NCI-H82 (cell line): ENCODE results near the gene ZCCHC3.

Source experiments
- DNase-seq: peaks from one replicate; lab custom pipeline; 2025; lab: John Stamatoyannopoulos, UW

The ZCCHC3 gene

DNA sequence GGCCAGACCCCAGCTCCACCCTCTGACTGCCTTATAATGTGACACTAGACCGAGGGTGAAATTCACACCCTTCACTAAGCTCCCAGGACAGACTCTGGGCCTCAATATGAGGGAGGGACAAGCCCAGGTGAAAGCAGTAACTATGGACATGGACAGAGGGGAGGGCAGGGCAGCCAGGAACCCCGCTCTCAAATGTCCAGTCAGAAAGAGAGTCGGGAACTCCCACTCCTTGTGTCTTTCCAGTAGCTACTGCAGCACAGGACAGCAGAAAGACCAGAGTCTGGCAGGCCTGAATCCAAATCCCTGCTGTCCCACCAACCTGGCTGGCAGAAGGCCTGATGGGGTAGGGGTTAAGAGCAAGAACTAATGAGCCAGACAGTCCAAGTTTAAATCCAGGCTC lies 13.2 kb upstream of the ZCCHC3 start:
- DNase-seq, result no peak

- no peak for DNase-seq
Measured at GRCh38 chr20:286508-286907, 10.9 kb upstream of the ZCCHC3 start.

DNA sequence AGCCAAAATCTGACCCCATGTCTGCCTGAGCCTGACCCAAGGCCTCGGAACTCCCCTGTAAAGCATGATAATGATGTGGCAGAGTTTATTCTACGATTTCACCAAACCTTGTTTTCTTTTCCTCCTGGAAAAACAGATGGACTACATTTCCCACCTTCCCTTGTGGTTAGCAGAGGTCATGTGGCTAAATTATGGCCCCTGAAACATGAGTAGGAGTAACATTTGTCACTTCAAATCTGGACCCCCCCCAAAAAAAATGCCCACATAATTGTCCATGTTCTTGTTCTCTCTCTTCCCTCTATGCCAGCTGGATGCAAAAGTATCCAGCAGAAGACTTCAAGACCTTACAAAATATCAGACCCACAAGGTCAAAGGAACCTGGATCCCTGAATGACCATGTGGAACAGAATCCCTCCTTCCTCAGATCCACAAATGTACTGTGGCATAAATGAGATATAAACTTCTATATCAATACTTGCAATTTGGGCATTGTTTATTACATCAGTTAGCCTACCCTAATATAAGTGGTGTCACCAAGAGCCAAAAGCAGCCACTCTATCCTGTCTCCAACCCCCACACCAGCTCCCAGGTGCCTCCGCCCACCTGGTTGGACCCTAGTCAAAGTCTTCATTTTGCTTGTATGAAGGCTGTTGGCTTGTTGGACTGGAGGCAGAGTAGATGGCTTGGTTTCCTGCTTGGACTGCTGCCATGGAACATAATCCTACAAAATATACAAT lies 8.2 kb upstream of the ZCCHC3 start:
- DNase-seq, result no peak

- no peak for DNase-seq
Measured at GRCh38 chr20:289693-290083, 7.7 kb upstream of the ZCCHC3 start.

DNA sequence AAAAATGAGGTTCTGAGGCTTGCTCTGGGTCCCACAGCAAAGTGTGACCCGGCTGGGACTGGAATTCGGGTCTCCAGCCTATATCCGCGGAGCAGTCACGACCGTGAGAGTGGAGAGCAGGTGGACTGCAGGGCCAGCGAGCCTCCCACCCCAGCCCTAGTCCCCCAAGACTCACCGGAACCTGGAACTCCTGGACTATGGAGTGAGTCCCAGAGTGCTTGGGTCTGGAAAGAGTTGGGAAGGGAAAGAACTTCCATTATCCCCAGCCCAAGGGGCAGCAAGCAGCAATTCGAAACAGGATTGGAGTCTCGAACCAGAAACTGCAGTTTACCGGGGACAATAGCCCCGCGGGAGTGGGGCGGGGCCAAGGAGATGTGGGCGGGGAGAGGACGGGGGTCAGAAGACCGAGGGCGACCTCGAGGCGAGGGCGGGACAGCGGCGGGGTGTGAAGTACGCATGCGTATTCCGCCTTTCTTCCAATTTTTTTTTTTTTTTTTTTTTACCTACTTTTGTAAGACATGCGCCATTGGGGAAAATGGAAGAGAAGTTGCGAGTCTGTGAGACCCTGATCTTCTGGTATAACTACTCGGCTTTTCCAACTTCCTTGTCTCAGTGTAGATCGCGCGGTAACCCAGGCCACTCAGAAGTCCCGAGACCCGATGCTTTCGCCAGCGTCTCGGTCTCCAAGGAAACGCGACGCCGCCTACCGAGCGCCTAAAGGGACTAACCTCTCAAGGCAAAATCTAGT lies 7.1 kb upstream of the ZCCHC3 start, which contains the start of gene C20orf96:
TSS of gene C20orf96 (minus strand) at position 667 of the 748 bp plus-strand sequence. CDS start at position 527, 140 bp downstream.
- DNase-seq, result peak; percentile 96

DNA sequence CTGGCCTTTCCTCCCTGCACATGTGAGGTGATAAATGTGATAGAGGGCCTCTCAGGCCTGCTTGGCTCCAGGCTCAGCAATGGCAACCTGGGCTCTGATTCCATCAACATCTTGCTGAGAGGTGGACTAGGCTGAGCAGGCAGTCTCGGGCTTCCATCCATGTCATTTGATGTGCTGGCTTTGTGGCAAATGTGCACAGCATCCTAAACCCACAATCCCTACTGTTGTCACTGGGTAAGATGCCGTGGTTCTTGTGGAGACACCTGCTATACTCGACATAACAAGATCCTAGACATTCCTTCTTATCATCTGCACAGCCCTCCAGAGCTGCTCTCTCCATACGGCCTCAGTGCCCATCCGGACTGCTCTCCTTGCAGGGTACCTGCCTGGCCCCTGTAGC lies 2.8 kb upstream of the ZCCHC3 start:
- no peak for DNase-seq

DNA sequence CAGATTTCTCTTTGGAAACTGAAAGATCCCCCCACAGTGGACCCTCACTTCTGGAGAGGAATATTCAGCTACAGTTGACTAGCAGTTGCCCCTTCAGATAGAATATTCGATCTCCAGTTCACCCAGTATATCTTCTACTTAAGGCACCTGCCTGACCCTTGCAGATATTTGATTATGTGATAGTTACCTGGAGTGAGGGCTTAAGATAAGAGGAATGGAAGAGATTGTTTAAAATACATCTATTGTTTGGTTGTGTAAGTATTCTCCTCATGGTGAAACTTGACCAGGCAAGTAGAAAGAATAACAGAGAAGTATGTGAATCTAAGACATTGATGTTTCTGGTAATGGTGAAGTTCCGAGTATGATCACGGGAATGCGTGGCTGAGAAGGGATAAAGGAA lies 1.6 kb upstream of the ZCCHC3 start:
- DNase-seq, result no peak

- peak; percentile 69 for DNase-seq
Measured at GRCh38 chr20:297925-298775, 780 bp downstream of the ZCCHC3 start.

GRCh38 chr20:298776-299391 lies 1.5 kb downstream of the ZCCHC3 start:
- no peak for DNase-seq

DNA sequence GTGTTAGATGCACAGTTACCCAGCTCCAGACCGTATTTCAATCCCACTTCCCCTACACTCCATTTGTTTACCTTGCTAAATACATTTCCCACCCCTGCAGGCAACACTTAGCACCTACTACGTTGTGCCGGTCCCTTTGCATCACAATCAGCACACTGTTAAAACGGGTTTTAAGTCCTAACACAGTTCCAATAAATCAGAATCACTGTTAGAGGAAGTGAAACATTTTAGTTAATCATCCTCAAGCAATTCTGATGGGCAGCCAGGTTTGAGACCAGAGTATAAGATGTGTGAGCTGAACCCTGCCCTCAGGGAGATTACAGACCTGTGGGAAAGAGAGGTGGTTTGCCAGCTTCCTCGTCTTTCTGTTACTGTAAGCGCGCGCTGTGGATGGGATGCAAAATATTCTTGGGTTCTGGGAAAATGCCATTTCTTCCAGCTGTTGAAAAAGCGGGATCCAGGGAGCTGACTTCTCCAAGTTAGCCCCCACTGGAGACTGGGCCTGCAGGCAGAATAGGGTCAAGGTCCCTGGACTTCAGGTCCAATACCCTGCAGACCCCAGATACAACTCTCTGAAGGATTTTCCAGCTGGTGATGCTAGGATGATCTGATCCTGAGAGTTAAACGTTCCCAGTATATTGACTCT lies 3.1 kb downstream of the ZCCHC3 start:
- DNase-seq, result no peak

DNA sequence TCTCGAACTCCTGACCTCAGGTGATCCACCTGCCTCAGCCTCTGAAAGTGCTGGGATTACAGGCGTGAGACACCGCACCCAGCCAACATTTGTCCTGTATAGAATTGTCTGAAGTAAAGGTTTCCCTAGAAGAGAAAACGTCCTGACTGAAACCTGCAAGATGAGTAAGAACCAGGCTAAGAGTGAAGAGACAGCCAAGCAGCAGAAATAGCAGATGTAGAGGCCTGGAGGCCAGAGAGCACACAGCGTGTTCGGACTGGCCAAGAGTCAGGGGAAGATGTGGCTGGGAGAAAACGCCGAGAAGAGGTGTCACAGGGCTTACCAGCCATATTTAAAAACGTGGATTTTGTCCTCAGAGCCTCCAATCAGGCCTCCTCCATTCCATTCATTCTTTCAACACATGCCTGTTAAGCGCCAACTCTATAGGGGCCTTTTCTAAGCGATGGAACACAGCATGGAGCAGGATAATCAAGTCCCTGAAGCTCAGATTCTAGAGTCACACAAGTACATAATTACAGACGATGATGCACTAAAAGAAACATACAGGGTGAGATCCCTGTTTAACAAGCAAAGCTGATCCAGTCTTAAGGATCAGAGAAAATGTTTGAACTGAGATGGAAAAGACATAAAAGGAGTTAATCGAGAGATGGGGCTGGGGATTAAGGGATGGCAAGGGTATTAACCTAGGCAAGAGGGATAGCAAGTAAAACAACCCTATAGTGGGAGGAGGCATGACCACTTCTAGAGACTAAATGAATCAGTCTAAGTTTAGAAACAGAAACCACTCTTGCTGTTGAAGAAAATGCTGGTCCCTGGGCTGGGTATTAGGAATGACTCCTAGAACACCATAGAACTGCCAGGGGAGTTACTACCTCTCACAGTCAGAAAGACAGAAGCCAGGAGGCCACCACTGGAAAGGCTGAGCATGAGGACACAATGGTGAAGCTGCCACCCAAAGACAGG lies 4.8 kb downstream of the ZCCHC3 start:
- no peak for DNase-seq

DNA sequence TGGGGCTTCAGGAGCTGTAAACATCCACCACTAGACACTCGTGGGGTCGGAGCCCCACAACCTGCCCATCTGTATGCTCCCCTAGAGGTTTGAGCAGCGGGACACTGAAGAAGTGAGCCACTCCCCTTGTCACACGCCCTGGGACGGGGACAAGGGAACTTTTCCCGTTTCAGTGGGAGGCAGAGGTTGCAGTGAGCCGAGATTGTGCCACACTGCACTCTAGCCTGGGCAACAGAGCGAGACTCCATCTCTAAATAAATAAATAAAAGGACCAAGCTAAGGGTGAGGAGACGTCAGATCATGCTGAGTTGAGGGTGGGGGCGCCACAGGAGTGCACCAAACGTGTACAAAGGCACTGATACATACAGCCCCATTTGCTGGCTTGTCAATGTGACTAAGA lies 8.4 kb downstream of the ZCCHC3 start:
- DNase-seq, result no peak

- no peak for DNase-seq
Measured at GRCh38 chr20:308427-309038, 11.2 kb downstream of the ZCCHC3 start.

GRCh38 chr20:309306-309840 lies 12.0 kb downstream of the ZCCHC3 start:
- DNase-seq, result no peak

DNA sequence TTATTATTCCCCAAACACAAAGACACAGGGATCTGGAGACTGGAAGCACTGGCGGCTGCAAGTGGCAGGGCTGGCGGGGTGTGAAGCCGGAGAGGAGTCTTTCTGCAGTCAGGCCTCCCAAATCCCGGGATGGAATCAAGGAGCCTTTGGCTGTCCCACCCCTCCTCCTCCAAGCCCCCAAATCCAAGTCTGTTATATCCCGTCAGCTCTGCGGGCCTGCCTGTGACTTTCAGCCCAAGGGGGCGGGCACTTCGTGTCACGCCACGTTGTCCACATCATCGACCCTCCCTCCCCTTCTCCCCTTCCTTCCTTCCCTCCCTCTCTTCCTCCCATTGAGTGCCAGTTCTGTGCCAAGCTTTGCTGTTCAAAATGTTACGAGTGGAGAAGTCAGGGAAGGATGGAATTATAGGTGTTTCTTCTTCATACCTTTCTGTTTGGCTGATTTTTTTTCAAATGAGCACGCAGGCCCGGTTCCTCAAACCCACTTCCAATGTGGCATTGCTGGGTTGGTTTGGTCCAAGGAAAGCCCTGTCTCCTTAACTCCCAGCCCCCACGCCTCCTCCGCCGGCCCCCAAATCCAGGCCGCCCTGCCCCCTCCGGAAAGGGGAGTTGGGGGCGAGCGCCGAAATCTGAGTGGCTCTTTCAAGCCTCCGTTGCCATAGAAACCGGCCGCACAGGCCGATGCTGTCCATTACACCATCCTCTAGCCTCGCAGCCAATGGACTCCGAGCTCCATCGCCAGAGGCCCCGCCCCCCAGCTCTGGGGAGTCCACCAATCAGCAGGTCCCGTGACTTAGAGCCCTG lies 12.7 kb downstream of the ZCCHC3 start:
- DNase-seq, result peak; percentile 39

GRCh38 chr20:310645-311044 lies 13.3 kb downstream of the ZCCHC3 start:
- DNase-seq, result no peak

- DNase-seq, result no peak
Measured at GRCh38 chr20:311609-312008, 14.2 kb downstream of the ZCCHC3 start.

- DNase-seq, result no peak
Measured at GRCh38 chr20:312067-312466, 14.7 kb downstream of the ZCCHC3 start.

GRCh38 chr20:312866-313265 lies 15.5 kb downstream of the ZCCHC3 start:
- DNase-seq, result no peak
